ENCODE results near the gene GNAT1.

The GNAT1 gene

DNA sequence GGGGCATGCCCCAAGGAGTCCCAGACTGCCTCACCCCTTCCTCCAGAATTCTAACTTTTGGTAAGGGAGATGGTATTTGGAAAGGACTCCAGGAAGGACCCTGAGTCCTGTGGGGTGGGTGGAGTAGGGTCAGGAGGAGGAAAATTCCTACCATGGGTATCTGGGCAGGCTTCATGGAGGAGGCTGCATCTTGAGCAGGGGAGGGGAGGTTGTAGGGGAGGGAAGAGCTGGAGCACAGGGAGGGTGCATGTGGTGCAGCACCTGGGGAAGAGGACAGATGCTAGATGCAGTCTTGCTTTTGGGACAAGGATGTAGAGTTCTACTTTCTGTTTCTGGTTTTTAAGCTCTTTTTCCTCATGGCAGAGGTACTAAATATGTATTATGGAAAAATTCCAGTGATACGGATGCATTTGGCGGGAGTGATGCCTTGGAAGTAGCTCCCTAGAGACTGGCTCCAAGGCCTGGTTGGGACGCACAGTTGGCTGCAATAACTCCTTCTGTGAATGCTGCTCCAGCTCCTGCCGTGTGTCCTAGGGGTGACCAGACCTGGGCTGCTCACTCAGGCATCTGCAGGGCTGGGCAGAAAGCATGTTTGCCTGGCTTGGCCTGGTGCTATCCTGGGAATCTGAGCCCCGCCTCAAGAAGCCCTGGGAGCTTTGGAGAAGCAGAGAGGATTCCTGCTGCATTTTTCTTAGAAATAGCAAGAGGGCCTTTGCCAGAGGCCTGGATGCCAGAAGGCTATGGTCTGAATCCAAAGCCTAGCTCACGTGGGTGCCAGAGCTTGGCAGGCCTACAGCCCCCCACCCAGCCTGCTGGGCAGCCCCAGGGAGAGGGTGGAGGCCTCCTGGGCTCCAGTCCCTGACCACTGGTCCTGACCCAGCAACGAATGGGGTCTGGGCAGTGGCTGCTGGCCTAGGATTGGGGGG, 26.2 kb upstream of the GNAT1 start:
- Histone ChIP-seq H3K27ac (ENCODE audit: low read depth, low read length) (no peak overlapping the region), H3K27me3 (ENCODE audit: low read length) (no peaks in the 10 kb centered on the region), H3K9ac (ENCODE audit: low read length) (no peak overlapping the region), H4K20me1 (ENCODE audit: low read depth, low read length) (no peaks in the 10 kb centered on the region), H3K9me2 (replicated peaks; ENCODE audit: insufficient read depth, low read length) (no peaks in the 10 kb centered on the region), H3K4me3 (ENCODE audit: insufficient read depth, low read length, poor library complexity, severe bottlenecking) (no peak overlapping the region), H3K36me3 (ENCODE audit: low read length) (no peaks in the 10 kb centered on the region), H3K9me3 (ENCODE audit: insufficient read depth, low read length) (no peaks in the 10 kb centered on the region), H2AFZ (ENCODE audit: low read depth, low read length, severe bottlenecking) (no peak overlapping the region), H3K4me2 (ENCODE audit: low read depth, low read length, poor library complexity, severe bottlenecking) (no peak overlapping the region), H3K79me2 (ENCODE audit: insufficient read depth, low read length) (no peaks in the 10 kb centered on the region), H3F3A (ENCODE audit: insufficient read depth) (no peaks in the 10 kb centered on the region)
- no peak for TF ChIP-seq CTCF (IDR thresholded peaks at IDR 0.05; ENCODE audit: insufficient read depth, low read length, poor library complexity, severe bottlenecking)
- no peak for TF ChIP-seq EZH2phosphoT487 (conservative IDR thresholded peaks at IDR 0.05; ENCODE audit: low read length)

DNA sequence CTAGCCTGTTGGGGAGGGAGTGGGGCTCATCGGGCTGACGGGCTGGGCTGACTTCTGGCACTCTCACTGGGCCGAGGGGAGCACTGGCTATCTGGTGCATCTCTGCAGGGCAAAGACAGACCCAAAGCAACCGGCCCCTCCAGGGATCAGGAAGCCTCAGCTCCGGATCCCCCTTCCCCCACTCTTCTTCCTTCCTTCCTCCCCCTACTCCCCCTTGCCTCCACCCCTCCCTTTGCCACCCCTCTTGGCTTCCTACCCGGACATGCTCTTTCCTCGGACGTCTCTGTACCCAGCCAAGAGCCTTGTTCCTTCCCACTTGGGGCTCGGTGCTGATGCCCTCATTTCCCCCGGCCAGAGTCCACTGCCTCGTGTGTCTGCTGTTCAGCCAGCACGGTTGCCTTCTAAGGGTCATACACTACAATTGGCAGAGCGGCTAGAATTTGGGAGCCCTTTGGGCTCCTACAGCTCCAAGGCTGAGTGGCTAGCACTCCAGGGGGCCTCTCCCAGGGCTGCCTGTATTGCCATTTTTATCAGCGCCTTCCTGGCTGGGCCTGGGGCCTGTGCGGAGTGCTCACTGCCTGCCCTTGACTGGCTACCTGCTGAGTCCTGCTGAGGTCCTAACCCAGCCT, 25.4 kb upstream of the GNAT1 start:
- no peak overlapping the region for H3K27ac ChIP-seq (ENCODE audit: low read depth, low read length)

DNA sequence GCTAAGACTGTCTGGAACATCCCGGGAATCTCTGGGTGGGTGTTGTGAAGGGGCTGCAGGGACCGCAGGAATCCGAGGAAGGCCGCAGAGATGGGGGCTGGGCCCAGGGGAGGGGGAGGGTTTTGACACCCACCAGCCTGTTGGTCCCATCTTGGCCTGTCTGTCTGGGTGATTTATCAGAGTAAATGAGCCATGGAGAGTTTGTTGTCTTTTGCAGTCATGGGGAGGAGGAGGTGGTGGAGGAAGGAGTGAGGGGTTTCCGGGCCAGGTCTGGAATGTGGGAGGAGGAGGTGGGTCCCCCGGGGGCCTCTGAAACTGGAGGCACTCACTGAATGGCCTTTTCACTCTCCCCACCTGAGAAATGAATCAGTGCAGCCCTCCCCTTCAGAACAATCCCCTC, 24.8 kb upstream of the GNAT1 start:
- H3K79me2 ChIP-seq (ENCODE audit: insufficient read depth, low read length), result no peaks in the 10 kb centered on the region
- H3F3A ChIP-seq (ENCODE audit: insufficient read depth), result no peaks in the 10 kb centered on the region
- H2AFZ ChIP-seq (ENCODE audit: low read depth, low read length, severe bottlenecking), result no peak overlapping the region
- no peaks in the 10 kb centered on the region for H3K36me3 ChIP-seq (ENCODE audit: low read length)
- no peak overlapping the region for H3K27ac ChIP-seq (ENCODE audit: low read depth, low read length)
- no peak overlapping the region for H3K4me2 ChIP-seq (ENCODE audit: low read depth, low read length, poor library complexity, severe bottlenecking)
- H3K9ac ChIP-seq (ENCODE audit: low read length), result no peak overlapping the region
- H4K20me1 ChIP-seq (ENCODE audit: low read depth, low read length), result no peaks in the 10 kb centered on the region
- H3K9me3 ChIP-seq (ENCODE audit: insufficient read depth, low read length), result no peaks in the 10 kb centered on the region
- no peaks in the 10 kb centered on the region for H3K27me3 ChIP-seq (ENCODE audit: low read length)
- H3K4me3 ChIP-seq (ENCODE audit: insufficient read depth, low read length, poor library complexity, severe bottlenecking), result no peak overlapping the region
- H3K9me2 ChIP-seq (replicated peaks; ENCODE audit: insufficient read depth, low read length), result no peaks in the 10 kb centered on the region
- no peak for TF ChIP-seq EZH2phosphoT487 (conservative IDR thresholded peaks at IDR 0.05; ENCODE audit: low read length)
- no peak for TF ChIP-seq CTCF (IDR thresholded peaks at IDR 0.05; ENCODE audit: insufficient read depth, low read length, poor library complexity, severe bottlenecking)

More for the DNA sequence above, 25.4 kb upstream of the GNAT1 start:
- no peaks in the 10 kb centered on the region for H3F3A ChIP-seq (ENCODE audit: insufficient read depth)
- H3K36me3 ChIP-seq (ENCODE audit: low read length), result no peaks in the 10 kb centered on the region
- no peak for TF ChIP-seq EZH2phosphoT487 (conservative IDR thresholded peaks at IDR 0.05; ENCODE audit: low read length)
- TF ChIP-seq CTCF (IDR thresholded peaks at IDR 0.05; ENCODE audit: insufficient read depth, low read length, poor library complexity, severe bottlenecking), result no peak
- no peak overlapping the region for H3K4me3 ChIP-seq (ENCODE audit: insufficient read depth, low read length, poor library complexity, severe bottlenecking)
- no peak overlapping the region for H3K4me2 ChIP-seq (ENCODE audit: low read depth, low read length, poor library complexity, severe bottlenecking)
- H3K9me2 ChIP-seq (replicated peaks; ENCODE audit: insufficient read depth, low read length), result no peaks in the 10 kb centered on the region
- H3K9ac ChIP-seq (ENCODE audit: low read length), result no peak overlapping the region
- no peak overlapping the region for H2AFZ ChIP-seq (ENCODE audit: low read depth, low read length, severe bottlenecking)
- no peaks in the 10 kb centered on the region for H3K27me3 ChIP-seq (ENCODE audit: low read length)
- no peaks in the 10 kb centered on the region for H3K79me2 ChIP-seq (ENCODE audit: insufficient read depth, low read length)
- no peaks in the 10 kb centered on the region for H4K20me1 ChIP-seq (ENCODE audit: low read depth, low read length)
- H3K9me3 ChIP-seq (ENCODE audit: insufficient read depth, low read length), result no peaks in the 10 kb centered on the region

All from SU-DHL-6 (cell line).